Measurements from ENCODE around the gene GP1BB.

Gene GP1BB

GRCh38 chr22:19756288-19757128, 33.2 kb downstream of the GP1BB start:
- peak; percentile 34 for DNase-seq (ENCODE audit: low read depth)

- DNase-seq (ENCODE audit: low read depth), result no peak
Measured at GRCh38 chr22:19757140-19757984, 34.0 kb downstream of the GP1BB start.

- DNase-seq (ENCODE audit: low read depth), result no peak
Measured at GRCh38 chr22:19757985-19758895, 34.9 kb downstream of the GP1BB start.

- DNase-seq (ENCODE audit: low read depth), result no peak
Measured at GRCh38 chr22:19758896-19759426, 35.6 kb downstream of the GP1BB start.

- no peak for DNase-seq (ENCODE audit: low read depth)
Measured at GRCh38 chr22:19759427-19760057, 36.2 kb downstream of the GP1BB start.

- no peak for DNase-seq (ENCODE audit: low read depth)
Measured at GRCh38 chr22:19760058-19760950, 37.0 kb downstream of the GP1BB start, which contains the start of gene TBX1. Gene TBX1, plus strand, starts transcription at chr22:19760778. Its CDS starts 66 bp downstream, at chr22:19760844.

GRCh38 chr22:19760951-19761724, 37.8 kb downstream of the GP1BB start:
- no peak for DNase-seq (ENCODE audit: low read depth)

GRCh38 chr22:19761725-19762567, 38.6 kb downstream of the GP1BB start:
- DNase-seq (ENCODE audit: low read depth), result no peak

GRCh38 chr22:19762568-19763457, 39.5 kb downstream of the GP1BB start:
- no peak for DNase-seq (ENCODE audit: low read depth)

- DNase-seq (ENCODE audit: low read depth), result no peak
Measured at GRCh38 chr22:19763458-19764298, 40.3 kb downstream of the GP1BB start.

GRCh38 chr22:19764299-19764593, 40.9 kb downstream of the GP1BB start:
- no peak for DNase-seq (ENCODE audit: low read depth)

GRCh38 chr22:19764636-19765476, 41.5 kb downstream of the GP1BB start:
- DNase-seq (ENCODE audit: low read depth), result no peak

GRCh38 chr22:19765477-19766239, 42.3 kb downstream of the GP1BB start:
- DNase-seq (ENCODE audit: low read depth), result no peak

- no peak for DNase-seq (ENCODE audit: low read depth)
Measured at GRCh38 chr22:19766240-19766510, 42.8 kb downstream of the GP1BB start.
